Astrocyte (in vitro differentiated cells and primary cell): ENCODE measurements around the gene PRKG1.

ENCODE experiments used
- EZH2 ChIP-seq: IDR thresholded peaks from 2 replicates; pipeline ENCODE4 v1.6.1; 2012; ENCODE audit warnings: mild to moderate bottlenecking, low read length, inconsistent platforms; ENCODE audit not compliant: insufficient read depth
- TF ChIP-seq, protein P1 (sequence below): IDR thresholded peaks from 2 replicates; pipeline ENCODE4 v1.5.1; 2011; ENCODE audit warnings: low read depth, mild to moderate bottlenecking, inconsistent platforms, low read length, moderate library complexity; ENCODE audit not compliant: insufficient read depth

DNA sequence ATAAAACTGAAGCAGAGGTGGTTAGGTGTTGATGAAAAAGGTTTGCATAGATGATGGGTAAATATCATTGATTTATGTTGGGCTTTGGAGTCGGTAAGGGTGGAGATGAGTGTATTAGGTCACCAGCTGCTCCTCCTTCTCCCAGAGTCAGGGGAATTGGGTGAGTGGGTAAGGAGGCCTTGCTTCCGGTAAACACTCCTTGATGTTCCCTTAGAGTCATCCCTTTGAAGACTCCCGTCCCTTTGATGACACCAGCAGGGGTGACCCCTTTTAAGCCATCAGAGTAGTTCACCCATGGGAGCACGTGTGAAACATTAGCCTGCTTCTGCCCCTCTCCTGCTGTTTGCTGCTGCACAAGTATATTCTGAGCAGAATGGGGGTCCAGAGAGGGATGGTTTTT lies 1147.6 kb downstream of the PRKG1 start:
- TF ChIP-seq, protein P1, sequence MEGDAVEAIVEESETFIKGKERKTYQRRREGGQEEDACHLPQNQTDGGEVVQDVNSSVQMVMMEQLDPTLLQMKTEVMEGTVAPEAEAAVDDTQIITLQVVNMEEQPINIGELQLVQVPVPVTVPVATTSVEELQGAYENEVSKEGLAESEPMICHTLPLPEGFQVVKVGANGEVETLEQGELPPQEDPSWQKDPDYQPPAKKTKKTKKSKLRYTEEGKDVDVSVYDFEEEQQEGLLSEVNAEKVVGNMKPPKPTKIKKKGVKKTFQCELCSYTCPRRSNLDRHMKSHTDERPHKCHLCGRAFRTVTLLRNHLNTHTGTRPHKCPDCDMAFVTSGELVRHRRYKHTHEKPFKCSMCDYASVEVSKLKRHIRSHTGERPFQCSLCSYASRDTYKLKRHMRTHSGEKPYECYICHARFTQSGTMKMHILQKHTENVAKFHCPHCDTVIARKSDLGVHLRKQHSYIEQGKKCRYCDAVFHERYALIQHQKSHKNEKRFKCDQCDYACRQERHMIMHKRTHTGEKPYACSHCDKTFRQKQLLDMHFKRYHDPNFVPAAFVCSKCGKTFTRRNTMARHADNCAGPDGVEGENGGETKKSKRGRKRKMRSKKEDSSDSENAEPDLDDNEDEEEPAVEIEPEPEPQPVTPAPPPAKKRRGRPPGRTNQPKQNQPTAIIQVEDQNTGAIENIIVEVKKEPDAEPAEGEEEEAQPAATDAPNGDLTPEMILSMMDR: no peak
- TF ChIP-seq EZH2: no peak
